GM12878 (cell line): ENCODE measurements around the gene THAP9. TPM values are rescaled to one million over a fixed set of nuclear protein-coding genes. Genes with fewer than 3 reads are reported as not detected.
A peak's percentile ranks its signal among the peaks of the same experiment; 100 is the strongest.

Experiments used
- ATAC-seq: fragments of 200-7000 bp; cut with Tn5 transposase; 3 replicates; pipeline ENCODE4 v1.9.1; 2020; ENCODE audit warnings: mild to moderate bottlenecking, moderate library complexity
- BruUV-seq: library from RNA; stranded (reverse); fragments of 400-500 nt; replicated peaks from 2 replicates; lab custom pipeline; 2021; lab: Mats Ljungman, UMichigan
- CTCF ChIA-PET: fragments of 300-600 bp; sonication (Branson Sonifier 250); formaldehyde crosslinking; extraction: SDS; loops from one replicate; lab custom pipeline; 2021; ENCODE audit warnings: inconsistent platforms; lab: Yijun Ruan, JAX
- POLR2A ChIA-PET: fragments of 350-600 bp; formaldehyde crosslinking; extraction: SDS; loops from one replicate; lab custom pipeline; 2021; ENCODE audit warnings: inconsistent platforms; lab: Charles Lee
- RAD21 ChIA-PET: fragments of 300-600 bp; sonication (Branson Sonifier 250); formaldehyde crosslinking; loops from one replicate; lab custom pipeline; 2023; ENCODE audit warnings: antibody characterized with exemption; ENCODE audit not compliant: unreplicated experiment; lab: Charles Lee
- SMC1A ChIA-PET: fragments of 300-600 bp; sonication (Branson Sonifier 250); formaldehyde crosslinking; loops from one replicate; lab custom pipeline; 2023; ENCODE audit not compliant: unreplicated experiment, uncharacterized antibody; lab: Charles Lee
- DNase-seq: peaks from one replicate; pipeline ENCODE4 v3.0.0-alpha.2; 2011; ENCODE audit warnings: low read depth, low spot score
- FAIRE-seq: peaks from 3 replicates; lab custom pipeline; 2011; peaks lifted over from hg19 to GRCh38; lab: Jason Lieb, UNC
- H2AFZ ChIP-seq: 2 replicates; pipeline ENCODE4 v1.6.0; 2011; ENCODE audit warnings: low read depth, low read length, control low read depth; ENCODE audit not compliant: control insufficient read depth
- H3K27ac ChIP-seq: 2 replicates; pipeline ENCODE4 v1.5.1; 2011; ENCODE audit warnings: control low read depth; ENCODE audit not compliant: control insufficient read depth, insufficient read depth
- H3K27me3 ChIP-seq, 2 experiments: replicated peaks in 1 of 2; 2 replicates each; pipeline versions ENCODE4 v1.6.0 to v1.6.1; 2011; ENCODE audit warnings: low read length in 1 of 2; ENCODE audit not compliant: control insufficient read depth in 2 of 2, insufficient read depth in 2 of 2
- H3K36me3 ChIP-seq, 2 experiments: 2 replicates each; pipeline ENCODE4 v1.5.1; 2011; ENCODE audit warnings: low read length in 1 of 2; ENCODE audit not compliant: control insufficient read depth in 2 of 2, insufficient read depth in 2 of 2
- H3K4me1 ChIP-seq: 2 replicates; pipeline ENCODE4 v1.6.1; 2011; ENCODE audit warnings: mild to moderate bottlenecking, low read length, moderate library complexity, mixed read lengths; ENCODE audit not compliant: control insufficient read depth, insufficient read depth
- H3K4me2 ChIP-seq: 2 replicates; pipeline ENCODE4 v1.6.0; 2011; ENCODE audit warnings: control low read depth; ENCODE audit not compliant: control insufficient read depth, insufficient read depth
- H3K4me3 ChIP-seq: fragments of 200-600 bp; sonication (generic); 2 replicates; pipeline ENCODE4 v1.5.1; 2016
- H3K79me2 ChIP-seq: 2 replicates; pipeline ENCODE4 v1.6.0; 2011; ENCODE audit warnings: low read length; ENCODE audit not compliant: control insufficient read depth, insufficient read depth
- H3K9ac ChIP-seq: 2 replicates; pipeline ENCODE4 v1.8.0; 2011; ENCODE audit warnings: low read length, control low read depth, mixed read lengths; ENCODE audit not compliant: control insufficient read depth, insufficient read depth
- H3K9me3 ChIP-seq: replicated peaks from 3 replicates; pipeline ENCODE4 v1.5.1; 2011; ENCODE audit warnings: mild to moderate bottlenecking, low read length; ENCODE audit not compliant: control insufficient read depth, insufficient read depth
- H4K20me1 ChIP-seq: 2 replicates; pipeline ENCODE4 v1.6.0; 2011; ENCODE audit not compliant: control insufficient read depth, insufficient read depth
- BACH1 ChIP-seq: fragments of 450-650 bp; IDR thresholded peaks from 2 replicates; pipeline ENCODE4 v1.6.1; 2017; ENCODE audit warnings: mild to moderate bottlenecking, borderline replicate concordance
- CBX3 ChIP-seq: fragments of 200-600 bp; sonication (generic); IDR thresholded peaks from 2 replicates; pipeline ENCODE4 v1.6.1; 2016; ENCODE audit warnings: low read depth, borderline replicate concordance
- EZH2 ChIP-seq: IDR thresholded peaks from 2 replicates; pipeline ENCODE4 v1.6.1; 2012; ENCODE audit warnings: low read depth, mild to moderate bottlenecking, control low read depth, inconsistent platforms, low read length, borderline replicate concordance; ENCODE audit not compliant: control insufficient read depth
- NR2C2 ChIP-seq: IDR thresholded peaks from 2 replicates; pipeline ENCODE4 v1.6.1; 2011; ENCODE audit warnings: borderline replicate concordance, low read depth; ENCODE audit not compliant: control insufficient read depth, insufficient read length
- PAX5 ChIP-seq: IDR thresholded peaks from 2 replicates; pipeline ENCODE4 v1.6.1; 2011; ENCODE audit warnings: low read depth, low read length, borderline replicate concordance
- SREBF1 ChIP-seq: IDR thresholded peaks from 2 replicates; pipeline ENCODE4 v1.6.1; 2012; ENCODE audit warnings: mild to moderate bottlenecking, low read length
- SRF ChIP-seq, 2 experiments: IDR thresholded peaks; 2 replicates each; pipeline ENCODE4 v1.6.1; 2011; ENCODE audit warnings: low read depth in 2 of 2, low read length in 2 of 2, mild to moderate bottlenecking in 1 of 2, moderate library complexity in 1 of 2
- YY1 ChIP-seq: IDR thresholded peaks from 2 replicates; pipeline ENCODE4 v1.6.1; 2011; ENCODE audit warnings: low read depth, mild to moderate bottlenecking, low read length
- ZNF274 ChIP-seq: IDR thresholded peaks from one replicate; pipeline ENCODE4 v1.8.0; 2011; ENCODE audit not compliant: insufficient read length, insufficient read depth
- WGBS: methylation state at CpG from one replicate; pipeline ENCODE4 v1.1.6; 2016; ENCODE audit warnings: low lambda C conversion rate; ENCODE audit not compliant: insufficient replicate concordance, insufficient coverage; ENCODE audit errors: missing lambda C conversion rate; 5-methylcytosine and 5-hydroxymethylcytosine counted together
- in situ Hi-C: fragments of 300-500 bp; cut with MboI; formaldehyde crosslinking; loops from 9 replicates; pipeline ENCODE4 v1.14.3; 2018; ENCODE audit warnings: mixed read lengths
- intact Hi-C: fragments of 100-400 bp; cut with micrococcal nuclease; formaldehyde crosslinking; loops from one replicate; pipeline ENCODE4 v1.14.2; 2022; ENCODE audit not compliant: unreplicated experiment
- polyA plus RNA-seq, 11 experiments: library from polyadenylated mRNA; depleted of rRNA in 4 of 11; unstranded in 6 of 11; stranded (reverse) in 5 of 11; fragments of >200 nt; fragmentation: Nextera tagmentation in 4 of 11; fragmentation: Illumina TruSeq in 1 of 11; extraction: Ambion mirVana in 4 of 11; extraction: Trizol in 1 of 11; gene quantifications; 1 replicate in 1 of 11; 2 replicates in 10 of 11; pipeline versions ENCODE4 v1.2.1 to v1.2.3, GENCODE V29; 2011 to 2016; ENCODE audit warnings: inconsistent platforms in 2 of 11, missing spikeins in 2 of 11, low read depth in 1 of 11
- total RNA-seq, 4 experiments: library from RNA; depleted of rRNA in 3 of 4; stranded (reverse); fragments of >200 nt in 3 of 4; fragmentation: Illumina TruSeq in 1 of 4; extraction: Trizol in 1 of 4; gene quantifications; 2 replicates each; pipeline versions ENCODE4 v1.2.1 to v1.2.3, GENCODE V29; 2013 to 2021
- TF ChIP-seq, protein P1 (sequence below): fragments of 450-650 bp; formaldehyde crosslinking; IDR thresholded peaks from 2 replicates; pipeline ENCODE4 v1.4.0; 2020; ENCODE audit warnings: mild to moderate bottlenecking, moderate library complexity
- TF ChIP-seq, protein P2 (sequence below): IDR thresholded peaks from 2 replicates; pipeline ENCODE4 v1.6.1; 2011; ENCODE audit warnings: low read depth, low read length, improper control_type of control experiment, borderline replicate concordance
- TF ChIP-seq, protein P3 (sequence below): IDR thresholded peaks from 2 replicates; pipeline ENCODE4 v1.6.1; 2011; ENCODE audit warnings: borderline replicate concordance, low read depth, mild to moderate bottlenecking, moderate library complexity, low read length; ENCODE audit not compliant: insufficient read depth, poor library complexity, severe bottlenecking

The THAP9 gene
- total and polyA plus RNA-seq, 10 of the 15 experiments (the other 5 are each of a cell fraction or from before 2014, with no cell fraction given) = 2.1 to 4.9 (median 3.3) TPM

GRCh38 chr4:82889287-82889686, 11.2 kb upstream of the THAP9 start:
- intact Hi-C loops = no loop called here
- Histone ChIP-seq H3K4me1 (peaks cover 3% of the 10 kb centered on the region; the same call in 1 of the 2 replicates), H3K79me2 (peaks cover 66% of the 10 kb centered on the region), H3K36me3 (peaks cover 0 to 6% of the 10 kb centered on the region in 2 experiments; a peak in 2 of 4 replicates), H2AFZ (no peak overlapping the region), H4K20me1 (no peaks in the 10 kb centered on the region), H3K27ac (no peak overlapping the region), H3K9me3 (no peaks in the 10 kb centered on the region), H3K9ac (no peak overlapping the region; the same call in 1 of the 2 replicates), H3K4me2 (peak overlapping the region; percentile 31), H3K4me3 (peak overlapping the region; percentile 90), H3K27me3 (no peaks in the 10 kb centered on the region)
- ChIA-PET CTCF (interaction anchor here (0.9 to 2.2 kb wide), 3 partner anchors 10 to 23 kb away, joined by 3 to 17 read pairs (median 3); no protein-coding TSS in a partner anchor), SMC1A (interaction anchor here (0.7 to 2.3 kb wide), 11 partner anchors 8 to 393 kb away, joined by 3 to 15 read pairs (median 3); partner anchors contain the start of genes COPS4, LIN54 and THAP9), RAD21 (interaction anchor here (0.7 to 1.8 kb wide), 7 partner anchors 10 to 122 kb away, joined by 3 to 10 read pairs (median 3); no protein-coding TSS in a partner anchor), POLR2A (interaction anchor here (0.6 to 3.0 kb wide), 8 partner anchors 11 to 430 kb away, joined by 4 to 26 read pairs (median 6); partner anchors contain the start of gene THAP9)
- ATAC-seq (no peak), DNase-seq (no peak), FAIRE-seq (no peak)
- in situ Hi-C loops = no loop called here
- TF ChIP-seq ZNF274 (no peak), NR2C2 (no peak), CBX3 (no peak), YY1 (no peak), PAX5 (no peak), BACH1 (no peak), SREBF1 (no peak), EZH2 (no peak), SRF (IDR thresholded peaks at IDR 0.05; ENCODE audit: low read depth in 2 of 2, low read length in 2 of 2) (no peak)
- TF ChIP-seq, protein P1, sequence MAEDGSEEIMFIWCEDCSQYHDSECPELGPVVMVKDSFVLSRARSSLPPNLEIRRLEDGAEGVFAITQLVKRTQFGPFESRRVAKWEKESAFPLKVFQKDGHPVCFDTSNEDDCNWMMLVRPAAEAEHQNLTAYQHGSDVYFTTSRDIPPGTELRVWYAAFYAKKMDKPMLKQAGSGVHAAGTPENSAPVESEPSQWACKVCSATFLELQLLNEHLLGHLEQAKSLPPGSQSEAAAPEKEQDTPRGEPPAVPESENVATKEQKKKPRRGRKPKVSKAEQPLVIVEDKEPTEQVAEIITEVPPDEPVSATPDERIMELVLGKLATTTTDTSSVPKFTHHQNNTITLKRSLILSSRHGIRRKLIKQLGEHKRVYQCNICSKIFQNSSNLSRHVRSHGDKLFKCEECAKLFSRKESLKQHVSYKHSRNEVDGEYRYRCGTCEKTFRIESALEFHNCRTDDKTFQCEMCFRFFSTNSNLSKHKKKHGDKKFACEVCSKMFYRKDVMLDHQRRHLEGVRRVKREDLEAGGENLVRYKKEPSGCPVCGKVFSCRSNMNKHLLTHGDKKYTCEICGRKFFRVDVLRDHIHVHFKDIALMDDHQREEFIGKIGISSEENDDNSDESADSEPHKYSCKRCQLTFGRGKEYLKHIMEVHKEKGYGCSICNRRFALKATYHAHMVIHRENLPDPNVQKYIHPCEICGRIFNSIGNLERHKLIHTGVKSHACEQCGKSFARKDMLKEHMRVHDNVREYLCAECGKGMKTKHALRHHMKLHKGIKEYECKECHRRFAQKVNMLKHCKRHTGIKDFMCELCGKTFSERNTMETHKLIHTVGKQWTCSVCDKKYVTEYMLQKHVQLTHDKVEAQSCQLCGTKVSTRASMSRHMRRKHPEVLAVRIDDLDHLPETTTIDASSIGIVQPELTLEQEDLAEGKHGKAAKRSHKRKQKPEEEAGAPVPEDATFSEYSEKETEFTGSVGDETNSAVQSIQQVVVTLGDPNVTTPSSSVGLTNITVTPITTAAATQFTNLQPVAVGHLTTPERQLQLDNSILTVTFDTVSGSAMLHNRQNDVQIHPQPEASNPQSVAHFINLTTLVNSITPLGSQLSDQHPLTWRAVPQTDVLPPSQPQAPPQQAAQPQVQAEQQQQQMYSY (CRISPR knock-in tag) = no peak
- TF ChIP-seq, protein P2, sequence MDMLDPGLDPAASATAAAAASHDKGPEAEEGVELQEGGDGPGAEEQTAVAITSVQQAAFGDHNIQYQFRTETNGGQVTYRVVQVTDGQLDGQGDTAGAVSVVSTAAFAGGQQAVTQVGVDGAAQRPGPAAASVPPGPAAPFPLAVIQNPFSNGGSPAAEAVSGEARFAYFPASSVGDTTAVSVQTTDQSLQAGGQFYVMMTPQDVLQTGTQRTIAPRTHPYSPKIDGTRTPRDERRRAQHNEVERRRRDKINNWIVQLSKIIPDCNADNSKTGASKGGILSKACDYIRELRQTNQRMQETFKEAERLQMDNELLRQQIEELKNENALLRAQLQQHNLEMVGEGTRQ = no peak
- TF ChIP-seq, protein P3, sequence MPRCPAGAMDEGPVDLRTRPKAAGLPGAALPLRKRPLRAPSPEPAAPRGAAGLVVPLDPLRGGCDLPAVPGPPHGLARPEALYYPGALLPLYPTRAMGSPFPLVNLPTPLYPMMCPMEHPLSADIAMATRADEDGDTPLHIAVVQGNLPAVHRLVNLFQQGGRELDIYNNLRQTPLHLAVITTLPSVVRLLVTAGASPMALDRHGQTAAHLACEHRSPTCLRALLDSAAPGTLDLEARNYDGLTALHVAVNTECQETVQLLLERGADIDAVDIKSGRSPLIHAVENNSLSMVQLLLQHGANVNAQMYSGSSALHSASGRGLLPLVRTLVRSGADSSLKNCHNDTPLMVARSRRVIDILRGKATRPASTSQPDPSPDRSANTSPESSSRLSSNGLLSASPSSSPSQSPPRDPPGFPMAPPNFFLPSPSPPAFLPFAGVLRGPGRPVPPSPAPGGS = no peak
- 99% methylated on average over 6 of the region's 6 CpGs for WGBS
- no TSS peak for BruUV-seq
